Activated naive CD8-positive, alpha-beta T cell treated with anti-CD3 and anti-CD28 coated beads, Interleukin-2, amount 10 ng/mL, durations not matched to agents 7 days and 5 days (primary cell): Measurements from ENCODE around the gene RHOT1. TPM values are rescaled to one million over a fixed set of nuclear protein-coding genes. Genes with fewer than 3 reads are reported as not detected.

ENCODE experiments used
- ATAC-seq: fragments of 150-1000 bp; cut with Tn5 transposase; one replicate; pipeline ENCODE4 v1.10.0; 2021; ENCODE audit warnings: low read depth, moderate library complexity
- POLR2A ChIA-PET: fragments of 350-600 bp; sonication (Branson Sonifier 250); formaldehyde crosslinking; loops from one replicate; lab custom pipeline; 2021; ENCODE audit warnings: antibody characterized with exemption; lab: Charles Lee
- DNase-seq: peaks from one replicate; pipeline ENCODE4 v3.0.0; 2021
- H3K27ac Mint-ChIP-seq: one replicate; pipeline ENCODE4 v1.8.0; 2022; ENCODE audit warnings: mild to moderate bottlenecking, mixed read lengths
- H3K27me3 Mint-ChIP-seq: one replicate; pipeline ENCODE4 v1.8.0; 2022; ENCODE audit warnings: mild to moderate bottlenecking, moderate library complexity, mixed read lengths
- H3K36me3 Mint-ChIP-seq: one replicate; pipeline ENCODE4 v1.8.0; 2021; ENCODE audit warnings: mild to moderate bottlenecking, mixed read lengths
- H3K4me1 Mint-ChIP-seq: one replicate; pipeline ENCODE4 v1.8.0; 2021; ENCODE audit warnings: mixed read lengths
- H3K4me3 Mint-ChIP-seq: one replicate; pipeline ENCODE4 v1.8.0; 2022; ENCODE audit warnings: mild to moderate bottlenecking, moderate library complexity, mixed read lengths
- H3K9me3 Mint-ChIP-seq: one replicate; pipeline ENCODE4 v1.8.0; 2021; ENCODE audit warnings: mixed read lengths
- total RNA-seq, 2 experiments: library from RNA; stranded (reverse); gene quantifications; one replicate each; pipeline ENCODE4 v1.2.3, GENCODE V29; 2021

RHOT1 gene
- total RNA-seq, 2 experiments from 2014 or later, result 29.8 to 30.0 TPM

GRCh38 chr17:32185875-32186274, 43.6 kb downstream of the RHOT1 start:
- Mint-ChIP-seq H3K4me3 (no peak overlapping the region), H3K9me3 (no peaks in the 10 kb centered on the region), H3K27me3 (no peaks in the 10 kb centered on the region), H3K4me1 (no peaks in the 10 kb centered on the region), H3K27ac (no peak overlapping the region), H3K36me3 (peaks cover 12% of the 10 kb centered on the region)
- POLR2A ChIA-PET, result interaction anchor here (0.7 kb wide), 1 partner anchor 149 kb away, joined by 4 read pairs; no protein-coding TSS in a partner anchor
- ATAC-seq, result no peak
- DNase-seq, result no peak

- DNase-seq (no peak), ATAC-seq (no peak)
- Mint-ChIP-seq H3K9me3 (no peaks in the 10 kb centered on the region), H3K4me1 (no peaks in the 10 kb centered on the region), H3K4me3 (no peak overlapping the region), H3K27me3 (no peaks in the 10 kb centered on the region), H3K27ac (no peak overlapping the region), H3K36me3 (peaks cover 8% of the 10 kb centered on the region)
- POLR2A ChIA-PET, result no interaction called here
Observed at GRCh38 chr17:32187271-32187670, 45.0 kb downstream of the RHOT1 start.

- Mint-ChIP-seq H3K4me3 (no peak overlapping the region), H3K4me1 (no peaks in the 10 kb centered on the region), H3K27me3 (no peaks in the 10 kb centered on the region), H3K36me3 (peaks cover 9% of the 10 kb centered on the region), H3K9me3 (no peaks in the 10 kb centered on the region), H3K27ac (no peak overlapping the region)
- ATAC-seq (no peak), DNase-seq (no peak)
- POLR2A ChIA-PET, result no interaction called here
Observed at GRCh38 chr17:32189343-32189742, 47.0 kb downstream of the RHOT1 start.

GRCh38 chr17:32191306-32191705, 49.0 kb downstream of the RHOT1 start:
- no peak for DNase-seq

GRCh38 chr17:32192379-32192778, 50.1 kb downstream of the RHOT1 start:
- H3K4me3 Mint-ChIP-seq, result no peak overlapping the region
- no peaks in the 10 kb centered on the region for H3K27me3 Mint-ChIP-seq
- peaks cover 20% of the 10 kb centered on the region for H3K36me3 Mint-ChIP-seq
- no peak for DNase-seq
- no peaks in the 10 kb centered on the region for H3K9me3 Mint-ChIP-seq
- H3K27ac Mint-ChIP-seq, result no peak overlapping the region
- H3K4me1 Mint-ChIP-seq, result peaks cover 3% of the 10 kb centered on the region
- POLR2A ChIA-PET, result no interaction called here
- no peak for ATAC-seq

More at GRCh38 chr17:32191306-32191705, 49.0 kb downstream of the RHOT1 start:
- no peak overlapping the region for H3K27ac Mint-ChIP-seq
- peaks cover under 1% of the 10 kb centered on the region for H3K4me1 Mint-ChIP-seq
- H3K4me3 Mint-ChIP-seq, result no peak overlapping the region
- H3K27me3 Mint-ChIP-seq, result no peaks in the 10 kb centered on the region
- POLR2A ChIA-PET, result no interaction called here
- ATAC-seq, result no peak
- H3K9me3 Mint-ChIP-seq, result no peaks in the 10 kb centered on the region
- H3K36me3 Mint-ChIP-seq, result peaks cover 14% of the 10 kb centered on the region

GRCh38 chr17:32197987-32198386, 55.7 kb downstream of the RHOT1 start:
- Mint-ChIP-seq H3K4me3 (no peak overlapping the region), H3K27me3 (no peaks in the 10 kb centered on the region), H3K4me1 (peaks cover 3% of the 10 kb centered on the region), H3K36me3 (peaks cover 33% of the 10 kb centered on the region), H3K27ac (no peak overlapping the region), H3K9me3 (no peaks in the 10 kb centered on the region)
- no peak for DNase-seq
- no peak for ATAC-seq
- POLR2A ChIA-PET, result no interaction called here

- Mint-ChIP-seq H3K36me3 (peaks cover 18% of the 10 kb centered on the region), H3K27ac (no peak overlapping the region), H3K4me3 (no peak overlapping the region), H3K27me3 (no peaks in the 10 kb centered on the region), H3K9me3 (no peaks in the 10 kb centered on the region), H3K4me1 (peaks cover 4% of the 10 kb centered on the region)
- ATAC-seq (no peak), DNase-seq (no peak)
- POLR2A ChIA-PET, result no interaction called here
Observed at GRCh38 chr17:32206861-32207260, 64.6 kb downstream of the RHOT1 start.

- peaks cover 20% of the 10 kb centered on the region for H3K36me3 Mint-ChIP-seq
- no peaks in the 10 kb centered on the region for H3K27me3 Mint-ChIP-seq
- DNase-seq (no peak), ATAC-seq (no peak)
- H3K4me3 Mint-ChIP-seq, result no peak overlapping the region
- POLR2A ChIA-PET, result no interaction called here
- H3K9me3 Mint-ChIP-seq, result no peaks in the 10 kb centered on the region
- H3K4me1 Mint-ChIP-seq, result peaks cover 4% of the 10 kb centered on the region
- H3K27ac Mint-ChIP-seq, result no peak overlapping the region
Observed at GRCh38 chr17:32208436-32208835, 66.1 kb downstream of the RHOT1 start.

GRCh38 chr17:32209608-32210007, 67.3 kb downstream of the RHOT1 start:
- Mint-ChIP-seq H3K4me3 (no peak overlapping the region), H3K27me3 (no peaks in the 10 kb centered on the region), H3K27ac (no peak overlapping the region), H3K4me1 (peaks cover 2% of the 10 kb centered on the region), H3K36me3 (peaks cover 23% of the 10 kb centered on the region), H3K9me3 (no peaks in the 10 kb centered on the region)
- POLR2A ChIA-PET, result no interaction called here
- ATAC-seq (no peak), DNase-seq (no peak)

GRCh38 chr17:32211671-32212070, 69.4 kb downstream of the RHOT1 start:
- Mint-ChIP-seq H3K27ac (no peak overlapping the region), H3K9me3 (no peaks in the 10 kb centered on the region), H3K27me3 (no peaks in the 10 kb centered on the region), H3K4me3 (no peak overlapping the region), H3K36me3 (peaks cover 22% of the 10 kb centered on the region), H3K4me1 (peaks cover 2% of the 10 kb centered on the region)
- no peak for ATAC-seq
- DNase-seq, result no peak
- POLR2A ChIA-PET, result no interaction called here

- ATAC-seq (no peak), DNase-seq (no peak)
- no peak overlapping the region for H3K4me3 Mint-ChIP-seq
- POLR2A ChIA-PET, result no interaction called here
- H3K27me3 Mint-ChIP-seq, result no peaks in the 10 kb centered on the region
- peaks cover 2% of the 10 kb centered on the region for H3K4me1 Mint-ChIP-seq
- H3K36me3 Mint-ChIP-seq, result peaks cover 11% of the 10 kb centered on the region
- H3K9me3 Mint-ChIP-seq, result no peaks in the 10 kb centered on the region
- no peak overlapping the region for H3K27ac Mint-ChIP-seq
Observed at GRCh38 chr17:32215696-32216095, 73.4 kb downstream of the RHOT1 start.

- Mint-ChIP-seq H3K4me3 (no peak overlapping the region), H3K27me3 (no peaks in the 10 kb centered on the region), H3K36me3 (peaks cover 6% of the 10 kb centered on the region), H3K4me1 (peaks cover 2% of the 10 kb centered on the region), H3K9me3 (no peaks in the 10 kb centered on the region), H3K27ac (no peak overlapping the region)
- POLR2A ChIA-PET, result interaction anchor here (0.5 kb wide), 1 partner anchor 27 kb away, joined by 3 read pairs; no protein-coding TSS in a partner anchor
- no peak for DNase-seq
- no peak for ATAC-seq
Observed at GRCh38 chr17:32222621-32223020, 80.3 kb downstream of the RHOT1 start.

- ATAC-seq (no peak), DNase-seq (no peak)
- Mint-ChIP-seq H3K27me3 (no peaks in the 10 kb centered on the region), H3K9me3 (no peaks in the 10 kb centered on the region), H3K36me3 (peaks cover 9% of the 10 kb centered on the region), H3K27ac (no peak overlapping the region), H3K4me3 (no peak overlapping the region), H3K4me1 (peaks cover 4% of the 10 kb centered on the region)
- POLR2A ChIA-PET, result no interaction called here
Observed at GRCh38 chr17:32223703-32224102, 81.4 kb downstream of the RHOT1 start.

GRCh38 chr17:32226886-32227285, 84.6 kb downstream of the RHOT1 start:
- POLR2A ChIA-PET, result no interaction called here
- Mint-ChIP-seq H3K27ac (no peak overlapping the region), H3K9me3 (no peaks in the 10 kb centered on the region), H3K4me3 (no peak overlapping the region), H3K4me1 (peaks cover 1% of the 10 kb centered on the region), H3K36me3 (peaks cover 7% of the 10 kb centered on the region), H3K27me3 (no peaks in the 10 kb centered on the region)
- DNase-seq, result no peak
- ATAC-seq, result no peak

GRCh38 chr17:32227910-32228309, 85.6 kb downstream of the RHOT1 start:
- H3K9me3 Mint-ChIP-seq, result no peaks in the 10 kb centered on the region
- H3K36me3 Mint-ChIP-seq, result peaks cover 7% of the 10 kb centered on the region
- no peak overlapping the region for H3K4me3 Mint-ChIP-seq
- POLR2A ChIA-PET, result no interaction called here
- H3K27ac Mint-ChIP-seq, result no peak overlapping the region
- no peaks in the 10 kb centered on the region for H3K27me3 Mint-ChIP-seq
- peaks cover 10% of the 10 kb centered on the region for H3K4me1 Mint-ChIP-seq
- ATAC-seq (no peak), DNase-seq (no peak)
